ENCODE results near the gene MUC13. TPM values are rescaled to one million over a fixed set of nuclear protein-coding genes. Genes with fewer than 3 reads are reported as not detected.

The MUC13 gene
- polyA plus RNA-seq, 1 donor from 2014 or later, result not detected

DNA sequence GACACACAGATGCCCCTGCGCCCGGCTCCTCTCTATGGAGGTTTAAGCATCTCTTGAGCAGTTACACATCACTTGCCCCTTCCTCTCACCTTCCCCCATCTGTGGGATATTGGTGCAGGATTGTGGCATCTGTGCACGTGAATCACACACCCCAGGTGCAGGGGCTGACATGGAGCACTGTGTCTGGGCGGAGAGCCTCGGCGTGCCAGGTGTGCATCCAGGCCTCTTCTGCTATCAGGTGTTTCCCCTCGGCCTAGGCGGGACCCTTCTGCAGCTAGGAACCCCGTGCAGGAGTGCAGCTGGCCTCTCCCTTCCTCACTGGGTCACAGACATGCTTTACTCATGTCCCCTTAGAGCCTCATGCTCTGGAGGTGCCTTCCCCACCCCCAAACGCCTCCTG lies 33.4 kb upstream of the MUC13 start:
- H3K27ac ChIP-seq (ENCODE audit: low read length), result no peak overlapping the region

DNA sequence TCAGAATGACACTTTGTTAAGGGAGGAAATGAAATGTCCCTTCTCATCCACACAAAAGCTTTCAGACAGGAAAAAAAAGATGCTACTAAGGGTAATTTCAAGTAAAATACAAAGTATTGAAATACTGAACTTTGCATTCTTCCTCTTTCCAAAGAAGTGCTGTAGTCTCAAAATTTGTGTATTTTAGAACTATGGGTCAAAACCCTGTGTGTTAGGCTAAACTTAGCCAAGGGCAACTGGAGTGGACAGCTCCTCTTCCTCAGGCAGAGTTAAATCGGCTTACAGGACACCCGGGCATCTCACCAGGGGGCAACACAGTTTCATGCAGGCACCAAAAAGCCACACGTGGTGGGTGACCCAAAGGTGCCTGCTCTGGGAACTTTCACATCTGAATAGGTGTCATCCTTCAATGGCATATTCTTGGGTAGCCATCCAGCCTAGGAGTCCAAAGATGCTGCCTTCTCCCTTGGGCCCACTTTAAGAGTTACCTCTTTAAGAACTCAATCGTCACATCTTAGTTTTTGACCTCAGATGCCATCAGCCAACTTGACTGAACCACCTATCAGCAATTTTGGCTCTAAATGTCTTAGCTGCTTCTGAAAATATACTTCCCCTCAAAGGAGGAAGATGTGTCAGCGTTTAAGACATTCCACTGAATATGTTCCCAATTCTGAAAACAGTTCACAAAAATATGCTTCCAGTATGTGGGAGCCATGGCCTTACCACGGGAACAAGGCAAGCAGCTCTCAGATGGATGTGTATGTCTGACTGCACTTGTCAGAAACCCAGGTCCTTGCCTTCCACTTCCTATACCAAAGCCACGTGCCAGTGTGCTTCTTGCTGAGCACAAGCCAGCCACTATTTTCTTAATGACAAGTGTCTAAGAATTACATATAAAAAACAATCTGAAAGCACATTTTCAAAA lies 32.2 kb upstream of the MUC13 start:
- H3K27me3 ChIP-seq (ENCODE audit: insufficient read depth, low read depth, low read length), result no peaks in the 10 kb centered on the region
- H3K9me2 ChIP-seq (ENCODE audit: insufficient read depth, low read length), result no peaks in the 10 kb centered on the region
- no peak overlapping the region for H3K4me3 ChIP-seq (ENCODE audit: low read length)
- no peak overlapping the region for H3K9ac ChIP-seq (ENCODE audit: low read length)
- H3K9me3 ChIP-seq (ENCODE audit: low read length), result no peaks in the 10 kb centered on the region
- no peaks in the 10 kb centered on the region for H3K79me2 ChIP-seq (replicated peaks; ENCODE audit: insufficient read depth, low read length)
- H2AFZ ChIP-seq (ENCODE audit: low read depth, low read length), result no peak overlapping the region
- H4K20me1 ChIP-seq (ENCODE audit: insufficient read depth), result no peaks in the 10 kb centered on the region
- no peaks in the 10 kb centered on the region for H3F3A ChIP-seq (ENCODE audit: insufficient read depth, low read length, poor library complexity, severe bottlenecking)
- H3K36me3 ChIP-seq (ENCODE audit: insufficient read depth, low read length), result no peaks in the 10 kb centered on the region
- H3K27ac ChIP-seq (ENCODE audit: low read length), result no peak overlapping the region
- H3K4me2 ChIP-seq (ENCODE audit: low read length), result no peak overlapping the region
- TF ChIP-seq, protein P1, sequence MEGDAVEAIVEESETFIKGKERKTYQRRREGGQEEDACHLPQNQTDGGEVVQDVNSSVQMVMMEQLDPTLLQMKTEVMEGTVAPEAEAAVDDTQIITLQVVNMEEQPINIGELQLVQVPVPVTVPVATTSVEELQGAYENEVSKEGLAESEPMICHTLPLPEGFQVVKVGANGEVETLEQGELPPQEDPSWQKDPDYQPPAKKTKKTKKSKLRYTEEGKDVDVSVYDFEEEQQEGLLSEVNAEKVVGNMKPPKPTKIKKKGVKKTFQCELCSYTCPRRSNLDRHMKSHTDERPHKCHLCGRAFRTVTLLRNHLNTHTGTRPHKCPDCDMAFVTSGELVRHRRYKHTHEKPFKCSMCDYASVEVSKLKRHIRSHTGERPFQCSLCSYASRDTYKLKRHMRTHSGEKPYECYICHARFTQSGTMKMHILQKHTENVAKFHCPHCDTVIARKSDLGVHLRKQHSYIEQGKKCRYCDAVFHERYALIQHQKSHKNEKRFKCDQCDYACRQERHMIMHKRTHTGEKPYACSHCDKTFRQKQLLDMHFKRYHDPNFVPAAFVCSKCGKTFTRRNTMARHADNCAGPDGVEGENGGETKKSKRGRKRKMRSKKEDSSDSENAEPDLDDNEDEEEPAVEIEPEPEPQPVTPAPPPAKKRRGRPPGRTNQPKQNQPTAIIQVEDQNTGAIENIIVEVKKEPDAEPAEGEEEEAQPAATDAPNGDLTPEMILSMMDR (IDR thresholded peaks at IDR 0.05; ENCODE audit: poor library complexity, severe bottlenecking), result no peak
- TF ChIP-seq POLR2AphosphoS5 (IDR thresholded peaks at IDR 0.05) (no peak), EZH2 (IDR thresholded peaks at IDR 0.05; ENCODE audit: borderline replicate concordance, insufficient read depth, low read length, poor library complexity, severe bottlenecking) (no peak), RAD21 (conservative IDR thresholded peaks at IDR 0.05) (no peak), MXI1 (conservative IDR thresholded peaks at IDR 0.05; ENCODE audit: poor library complexity, severe bottlenecking) (no peak), SMC3 (conservative IDR thresholded peaks at IDR 0.05; ENCODE audit: poor library complexity) (no peak), TAF1 (IDR thresholded peaks at IDR 0.05; ENCODE audit: low read depth) (no peak)

More for the DNA sequence above, 33.4 kb upstream of the MUC13 start:
- H3F3A ChIP-seq (ENCODE audit: insufficient read depth, low read length, poor library complexity, severe bottlenecking), result no peaks in the 10 kb centered on the region
- H3K9me3 ChIP-seq (ENCODE audit: low read length), result no peaks in the 10 kb centered on the region
- no peaks in the 10 kb centered on the region for H3K27me3 ChIP-seq (ENCODE audit: insufficient read depth, low read depth, low read length)
- no peak overlapping the region for H2AFZ ChIP-seq (ENCODE audit: low read depth, low read length)
- H3K4me3 ChIP-seq (ENCODE audit: low read length), result no peak overlapping the region
- no peak for TF ChIP-seq MXI1 (conservative IDR thresholded peaks at IDR 0.05; ENCODE audit: poor library complexity, severe bottlenecking)
- no peak for TF ChIP-seq TAF1 (IDR thresholded peaks at IDR 0.05; ENCODE audit: low read depth)
- no peak for TF ChIP-seq POLR2AphosphoS5 (IDR thresholded peaks at IDR 0.05)
- no peak for TF ChIP-seq EP300 (conservative IDR thresholded peaks at IDR 0.05; ENCODE audit: poor library complexity, severe bottlenecking)
- no peak for TF ChIP-seq EZH2 (IDR thresholded peaks at IDR 0.05; ENCODE audit: borderline replicate concordance, insufficient read depth, low read length, poor library complexity, severe bottlenecking)
- no peak for TF ChIP-seq SMC3 (conservative IDR thresholded peaks at IDR 0.05; ENCODE audit: poor library complexity)
- TF ChIP-seq, protein P1 (IDR thresholded peaks at IDR 0.05; ENCODE audit: poor library complexity, severe bottlenecking), result no peak
- no peak for TF ChIP-seq RAD21 (conservative IDR thresholded peaks at IDR 0.05)
- TF ChIP-seq REST (IDR thresholded peaks at IDR 0.05; ENCODE audit: borderline replicate concordance), result no peak
- no peaks in the 10 kb centered on the region for H3K79me2 ChIP-seq (replicated peaks; ENCODE audit: insufficient read depth, low read length)
- no peaks in the 10 kb centered on the region for H3K9me2 ChIP-seq (ENCODE audit: insufficient read depth, low read length)
- no peaks in the 10 kb centered on the region for H3K36me3 ChIP-seq (ENCODE audit: insufficient read depth, low read length)
- H4K20me1 ChIP-seq (ENCODE audit: insufficient read depth), result no peaks in the 10 kb centered on the region
- H3K4me2 ChIP-seq (ENCODE audit: low read length), result no peak overlapping the region
- H3K9ac ChIP-seq (ENCODE audit: low read length), result no peak overlapping the region

Measured in neural cell (in vitro differentiated cells).